ENCODE measurements around the gene CDAN1.
A peak's percentile ranks its signal among the peaks of the same experiment; 100 is the strongest.

The CDAN1 gene

DNA sequence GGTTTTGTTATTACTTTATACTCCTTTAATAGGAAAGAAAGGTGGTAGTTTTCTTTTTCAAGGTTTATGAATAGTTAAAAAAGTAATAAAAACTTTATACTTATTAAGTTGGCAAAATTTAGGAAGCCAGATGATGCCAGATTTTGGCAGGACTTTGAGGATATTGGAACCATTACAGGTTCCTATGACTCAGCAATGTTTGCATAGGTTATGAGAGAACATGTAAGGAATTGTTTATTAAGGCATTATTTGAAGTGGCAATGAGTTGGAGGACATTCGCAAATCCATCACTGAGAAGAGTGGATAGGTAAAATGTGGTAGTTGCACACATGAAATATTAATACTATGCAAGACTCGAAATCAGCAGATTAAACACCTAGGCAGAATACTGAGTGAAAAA is 29.9 kb downstream of the CDAN1 start:
- no peak for DNase-seq (ENCODE audit: low spot score)

DNA sequence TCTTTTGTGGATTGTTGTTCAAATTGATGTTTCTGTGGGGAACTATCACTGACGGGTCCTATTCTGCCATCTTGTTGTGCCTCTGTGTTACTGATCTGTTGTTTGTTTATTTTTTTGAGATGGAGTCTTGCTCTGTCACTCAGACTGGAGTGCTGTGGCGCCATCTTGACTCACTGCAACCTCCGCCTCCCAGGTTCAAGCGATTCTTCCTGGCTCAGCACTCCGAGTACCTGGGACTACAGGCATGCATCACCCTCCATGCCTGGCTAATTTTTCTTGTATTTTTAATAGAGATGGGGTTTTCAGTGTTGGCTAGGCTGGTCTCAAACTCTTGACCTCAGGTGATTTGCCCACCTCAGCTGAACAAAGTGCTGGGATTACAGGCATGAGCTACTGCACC is 31.6 kb downstream of the CDAN1 start:
- no peak for DNase-seq (ENCODE audit: low spot score)

DNA sequence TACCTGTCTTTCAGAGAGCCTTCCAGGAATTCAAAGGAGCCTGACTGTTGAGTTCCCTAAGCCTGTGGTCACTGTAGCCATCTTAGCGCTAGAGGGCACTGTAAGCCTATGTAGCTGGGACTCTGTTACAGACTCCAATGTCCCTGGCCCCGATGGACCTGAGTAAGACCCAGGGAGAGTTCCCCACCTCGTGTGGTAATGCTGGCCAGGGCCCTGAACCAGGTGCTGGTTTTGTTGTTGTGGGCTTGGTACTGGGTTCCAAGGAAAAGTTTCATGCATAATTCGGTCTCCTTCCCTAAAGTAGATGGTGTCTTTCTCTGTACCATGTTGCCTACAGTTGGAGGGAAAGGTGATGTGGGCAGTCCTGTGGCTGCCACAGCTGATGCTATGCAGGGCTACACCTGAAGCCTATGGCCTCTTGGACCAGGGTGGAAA is 32.4 kb downstream of the CDAN1 start:
- peak; percentile 65 for DNase-seq (ENCODE audit: low spot score)

DNA sequence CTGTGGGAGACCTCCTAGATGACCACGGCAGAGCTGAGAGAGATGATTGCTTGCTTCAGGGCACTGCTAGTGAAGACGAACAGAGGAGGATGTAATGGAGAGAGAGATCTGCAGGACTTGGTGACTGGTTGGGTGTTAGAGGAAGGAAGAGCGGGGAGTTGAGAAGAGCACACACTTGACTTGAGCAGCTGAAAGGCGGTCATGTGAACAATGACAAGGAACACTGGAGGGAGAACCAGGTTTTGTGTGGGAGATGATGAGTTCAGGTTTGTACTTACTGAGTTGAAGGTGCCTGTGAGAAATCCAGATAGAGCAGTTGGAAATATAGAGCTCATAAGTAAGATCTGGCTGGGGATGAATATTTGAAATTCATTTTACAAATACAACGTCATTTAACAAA is 40.3 kb downstream of the CDAN1 start:
- DNase-seq (ENCODE audit: low spot score), result no peak

DNA sequence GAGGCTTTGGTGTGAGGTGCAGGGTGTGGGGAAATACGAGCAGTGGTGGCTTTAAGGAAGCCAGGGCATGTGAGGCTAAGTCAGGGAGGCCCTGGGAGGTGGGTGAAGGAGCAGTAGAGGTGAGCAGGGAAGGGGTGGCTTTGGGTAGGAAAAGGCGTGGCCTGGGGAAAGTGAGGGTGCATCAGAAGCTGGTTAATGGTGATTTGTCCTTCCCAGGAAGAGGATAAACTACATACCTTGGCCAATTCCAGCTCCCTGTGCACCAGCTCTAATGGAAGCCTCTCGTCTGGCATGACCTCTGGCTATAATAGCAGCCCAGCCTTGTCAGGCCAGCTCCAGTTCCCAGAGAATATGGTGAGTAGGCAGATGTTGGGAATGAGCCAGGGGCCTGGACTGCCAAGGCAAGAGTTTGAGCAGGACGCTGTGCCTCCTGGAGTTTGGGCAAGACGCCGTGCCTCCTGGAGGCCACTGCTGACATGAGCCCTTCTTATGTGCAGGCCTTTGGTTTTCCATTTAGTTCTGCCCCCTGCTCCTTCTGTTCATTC is 41.3 kb downstream of the CDAN1 start:
- DNase-seq (ENCODE audit: low spot score), result no peak

DNA sequence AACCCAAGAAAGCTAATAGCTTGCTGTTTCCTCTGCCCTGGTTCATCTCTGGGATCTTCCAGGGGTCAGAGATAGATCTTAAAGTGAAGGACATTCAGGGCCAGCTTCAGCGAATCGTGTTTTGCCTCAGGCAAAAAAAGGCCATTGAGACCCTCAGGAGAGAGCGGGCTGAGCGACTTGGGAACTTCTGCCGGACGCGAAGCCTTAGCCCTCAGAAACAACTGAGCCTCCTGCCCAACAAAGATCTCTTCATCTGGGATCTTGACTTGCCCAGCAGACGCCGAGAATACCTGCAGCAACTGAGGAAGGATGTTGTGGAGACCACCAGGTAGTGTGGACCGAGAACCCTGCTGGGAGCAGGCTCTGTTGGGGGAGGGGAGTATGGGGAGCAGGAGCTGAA is 42.5 kb downstream of the CDAN1 start:
- DNase-seq (ENCODE audit: low spot score), result no peak

DNA sequence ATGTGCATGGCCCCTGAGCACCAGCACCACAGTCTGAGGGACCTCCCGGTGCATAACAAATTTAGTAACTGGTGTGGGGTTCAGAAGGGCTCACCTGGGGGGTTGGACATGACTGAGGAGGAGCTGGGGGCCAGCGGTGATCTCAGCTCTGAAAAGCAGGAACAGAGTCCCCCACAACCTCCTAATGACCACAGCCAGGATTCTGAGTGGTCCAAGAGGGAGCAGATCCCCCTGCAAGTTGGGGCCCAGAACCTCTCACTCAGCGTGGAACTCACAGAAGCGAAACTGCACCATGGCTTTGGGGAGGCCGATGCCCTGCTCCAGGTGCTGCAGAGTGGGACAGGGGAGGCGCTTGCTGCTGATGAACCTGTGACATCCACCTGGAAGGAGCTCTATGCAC is 43.0 kb downstream of the CDAN1 start:
- no peak for DNase-seq (ENCODE audit: low spot score)

DNA sequence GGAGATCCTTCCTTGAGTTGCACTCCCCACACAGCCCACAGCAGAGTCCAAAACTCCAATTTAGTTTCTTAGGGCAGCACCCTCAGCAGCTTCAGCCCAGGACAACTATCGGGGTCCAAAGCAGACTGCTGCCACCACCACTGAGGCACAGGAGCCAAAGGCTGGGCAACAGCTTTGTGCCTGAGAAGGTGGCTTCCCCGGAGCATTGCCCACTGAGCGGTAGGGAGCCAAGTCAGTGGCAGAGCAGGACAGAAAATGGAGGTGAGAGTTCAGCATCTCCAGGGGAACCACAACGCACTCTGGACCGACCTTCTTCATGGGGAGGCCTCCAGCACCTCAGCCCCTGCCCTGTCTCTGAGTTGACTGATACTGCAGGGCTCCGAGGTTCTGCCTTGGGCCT is 43.4 kb downstream of the CDAN1 start:
- no peak for DNase-seq (ENCODE audit: low spot score)

DNA sequence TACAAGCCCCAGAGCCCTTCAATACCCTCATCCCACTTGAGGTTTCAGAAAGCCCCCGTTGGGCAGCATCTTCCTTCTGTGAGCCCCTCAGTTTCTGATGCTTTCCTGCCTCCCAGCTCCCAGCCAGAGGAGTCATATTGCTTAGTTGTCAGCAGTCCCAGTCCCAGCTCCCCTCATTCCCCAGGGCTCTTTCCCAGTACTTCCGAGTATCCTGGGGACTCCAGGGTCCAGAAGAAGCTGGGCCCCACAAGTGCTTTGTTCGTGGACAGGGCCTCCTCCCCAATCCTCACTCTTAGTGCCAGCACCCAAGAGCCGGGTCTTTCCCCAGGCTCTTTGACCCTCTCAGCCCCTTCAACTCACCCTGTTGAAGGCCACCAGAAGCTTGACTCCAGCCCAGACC is 43.9 kb downstream of the CDAN1 start:
- DNase-seq (ENCODE audit: low spot score), result no peak

DNA sequence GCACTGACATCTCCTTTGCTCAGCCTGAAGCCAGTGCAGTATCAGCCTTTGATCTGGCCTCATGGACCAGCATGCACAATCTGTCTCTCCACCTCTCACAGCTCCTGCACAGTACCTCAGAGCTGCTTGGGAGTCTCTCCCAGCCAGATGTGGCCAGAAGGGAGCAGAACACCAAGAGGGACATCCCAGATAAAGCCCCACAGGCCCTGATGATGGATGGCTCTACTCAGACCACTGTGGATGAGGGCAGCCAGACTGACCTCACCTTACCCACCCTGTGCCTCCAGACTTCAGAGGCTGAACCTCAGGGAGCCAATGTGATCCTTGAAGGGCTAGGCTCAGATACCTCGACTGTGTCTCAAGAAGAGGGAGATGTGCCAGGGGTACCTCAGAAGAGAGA is 44.4 kb downstream of the CDAN1 start:
- DNase-seq (ENCODE audit: low spot score), result no peak

DNA sequence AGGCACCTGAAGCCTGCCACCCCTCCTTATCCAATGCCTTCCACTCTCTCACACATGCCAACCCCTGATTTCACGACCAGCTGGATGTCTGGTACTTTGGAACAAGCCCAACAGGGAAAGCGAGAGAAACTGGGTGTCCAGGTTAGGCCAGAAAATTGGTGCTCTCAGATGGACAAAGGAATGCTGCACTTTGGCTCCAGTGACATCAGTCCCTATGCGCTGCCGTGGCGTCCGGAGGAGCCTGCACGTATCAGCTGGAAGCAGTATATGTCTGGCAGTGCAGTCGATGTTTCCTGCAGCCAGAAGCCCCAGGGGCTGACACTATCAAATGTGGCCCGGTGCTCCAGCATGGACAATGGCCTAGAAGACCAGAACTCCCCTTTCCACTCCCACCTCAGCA is 45.2 kb downstream of the CDAN1 start:
- no peak for DNase-seq (ENCODE audit: low spot score)

DNA sequence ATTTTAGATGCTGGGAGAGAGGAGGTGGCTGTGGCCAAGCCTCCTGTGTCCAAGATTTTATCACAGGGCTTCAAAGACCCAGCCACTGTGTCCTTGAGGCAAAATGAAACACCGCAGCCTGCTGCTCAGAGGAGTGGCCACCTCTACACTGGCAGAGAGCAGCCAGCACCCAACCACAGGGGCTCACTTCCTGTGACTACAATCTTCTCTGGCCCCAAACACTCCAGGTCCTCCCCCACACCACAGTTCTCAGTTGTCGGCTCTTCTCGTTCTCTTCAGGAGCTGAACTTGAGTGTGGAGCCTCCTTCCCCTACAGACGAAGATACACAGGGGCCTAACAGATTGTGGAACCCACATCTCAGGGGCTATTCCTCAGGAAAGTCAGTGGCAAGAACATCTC is 45.6 kb downstream of the CDAN1 start:
- DNase-seq (ENCODE audit: low spot score), result no peak

DNA sequence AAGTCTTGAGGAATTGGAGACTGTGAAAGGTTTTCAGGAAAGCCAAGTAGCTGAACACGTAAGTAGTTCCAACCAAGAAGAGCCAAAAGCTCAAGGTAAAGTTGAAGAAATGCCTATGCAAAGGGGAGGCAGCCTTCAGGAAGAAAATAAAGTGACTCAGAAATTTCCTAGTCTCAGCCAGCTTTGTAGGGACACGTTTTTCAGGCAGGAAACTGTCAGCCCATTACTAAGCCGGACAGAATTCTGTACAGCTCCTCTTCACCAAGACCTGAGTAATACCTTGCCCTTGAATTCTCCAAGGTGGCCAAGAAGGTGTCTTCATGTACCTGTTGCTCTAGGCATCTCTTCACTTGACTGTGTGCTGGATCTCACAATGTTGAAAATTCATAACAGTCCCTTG is 48.6 kb downstream of the CDAN1 start:
- DNase-seq (ENCODE audit: low spot score), result no peak

DNA sequence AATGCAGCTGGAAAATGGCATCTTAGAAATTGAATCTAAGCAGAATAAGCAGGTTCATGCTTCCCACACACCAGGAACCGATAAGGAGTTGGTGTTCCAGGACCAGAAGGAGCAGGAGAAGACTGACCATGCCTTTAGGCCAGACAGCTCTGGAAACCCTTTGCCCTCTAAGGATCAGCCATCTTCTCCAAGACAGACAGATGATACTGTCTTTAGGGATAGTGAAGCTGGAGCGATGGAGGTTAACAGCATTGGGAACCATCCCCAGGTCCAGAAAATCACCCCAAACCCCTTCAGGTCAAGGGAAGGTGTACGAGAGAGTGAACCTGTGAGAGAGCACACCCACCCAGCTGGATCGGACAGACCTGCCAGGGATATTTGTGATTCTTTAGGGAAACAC is 49.2 kb downstream of the CDAN1 start:
- no peak for DNase-seq (ENCODE audit: low spot score)

DNA sequence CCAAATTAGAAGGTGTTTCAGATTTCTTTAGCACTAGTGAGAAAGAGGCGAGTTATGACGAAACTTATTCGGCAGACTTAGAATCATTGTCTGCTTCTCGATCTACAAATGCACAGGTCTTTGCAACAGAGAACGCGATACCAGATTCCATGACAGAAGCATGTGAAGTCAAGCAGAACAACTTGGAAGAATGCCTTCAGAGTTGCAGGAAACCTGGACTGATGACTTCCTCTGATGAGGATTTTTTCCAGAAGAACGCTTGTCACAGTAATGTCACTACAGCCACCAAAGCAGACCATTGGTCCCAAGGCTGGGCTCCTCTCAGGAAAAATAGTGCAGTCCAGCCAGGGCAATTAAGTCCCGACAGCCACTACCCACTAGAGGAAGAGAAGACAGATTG is 50.6 kb downstream of the CDAN1 start:
- DNase-seq (ENCODE audit: low spot score), result no peak

DNA sequence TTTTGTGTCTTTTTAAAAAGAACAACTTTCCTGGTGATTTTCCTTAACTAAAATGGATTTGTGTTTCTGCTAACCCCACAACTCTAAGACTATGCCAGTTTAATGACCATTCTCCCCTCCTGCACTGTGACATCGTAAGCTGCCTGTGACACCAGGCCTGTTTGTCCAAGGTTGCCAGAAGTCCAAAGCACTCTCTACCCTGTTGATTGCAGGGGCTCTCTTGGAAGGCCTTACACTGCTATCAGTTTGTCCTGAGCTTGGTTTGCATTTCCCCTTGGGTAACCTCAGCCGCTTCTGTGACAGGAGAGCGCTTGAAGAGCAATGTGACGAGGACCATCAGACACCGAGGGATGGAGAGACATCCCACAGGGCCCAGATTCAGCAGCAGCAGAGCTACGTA is 55.8 kb downstream of the CDAN1 start:
- no peak for DNase-seq (ENCODE audit: low spot score)

DNA sequence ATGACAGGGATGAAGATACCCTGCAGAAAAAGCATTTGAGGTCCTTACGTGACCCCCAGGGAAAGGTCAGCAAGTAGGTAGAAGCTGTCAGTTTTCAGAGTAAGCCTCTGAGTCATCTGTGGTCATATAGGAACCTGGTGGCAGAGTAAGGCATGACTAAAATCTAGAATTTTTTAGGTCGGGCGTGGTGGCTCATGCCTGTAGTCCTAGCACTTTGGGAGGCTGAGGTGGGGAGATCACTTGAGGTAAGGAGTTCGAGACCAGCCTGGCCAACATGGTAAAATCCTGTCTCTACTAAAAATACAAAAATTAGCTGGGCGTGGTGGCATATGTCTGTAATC is 56.8 kb downstream of the CDAN1 start:
- peak; percentile 52 for DNase-seq (ENCODE audit: low spot score)

DNA sequence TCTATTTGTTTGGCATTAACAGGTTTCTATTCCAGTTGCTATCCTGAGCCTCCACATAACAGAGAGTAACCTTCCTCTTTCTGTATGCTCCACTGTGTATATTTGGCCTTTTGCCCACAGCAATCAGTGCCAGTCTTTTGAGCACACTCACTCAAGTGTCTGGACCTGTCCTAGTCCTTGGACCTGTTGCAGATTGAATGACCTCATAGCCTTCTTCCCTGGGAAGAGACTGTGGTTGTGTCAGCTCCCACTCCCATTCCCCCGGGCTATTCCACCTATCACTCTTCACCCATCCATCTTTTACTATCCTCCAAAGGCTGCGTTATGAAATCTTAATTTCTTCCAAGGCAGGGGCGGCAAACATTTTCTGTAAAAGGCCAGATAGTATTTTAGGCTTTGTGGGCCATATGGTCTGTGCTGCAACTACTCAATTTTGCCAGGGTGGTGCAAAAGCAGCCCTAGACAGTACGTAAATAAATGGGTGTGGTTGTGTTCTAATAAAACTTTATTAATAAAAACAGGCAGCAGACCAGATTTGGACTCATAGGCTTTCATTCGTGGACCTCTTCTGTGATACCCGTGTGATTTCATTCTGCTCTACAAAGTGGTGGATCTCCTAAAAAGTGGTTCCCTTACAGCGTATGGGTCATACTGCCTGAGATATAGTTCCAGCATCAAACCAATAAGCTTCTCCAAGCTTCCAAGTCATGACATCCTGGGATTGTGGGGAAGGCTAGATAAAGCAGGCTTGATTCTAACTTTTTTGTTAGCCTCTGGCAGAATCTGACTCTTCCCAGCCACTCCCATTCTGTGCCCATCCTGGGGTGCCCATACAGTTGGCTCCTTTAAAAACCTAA is 57.4 kb downstream of the CDAN1 start:
- no peak for DNase-seq (ENCODE audit: low spot score)

DNA sequence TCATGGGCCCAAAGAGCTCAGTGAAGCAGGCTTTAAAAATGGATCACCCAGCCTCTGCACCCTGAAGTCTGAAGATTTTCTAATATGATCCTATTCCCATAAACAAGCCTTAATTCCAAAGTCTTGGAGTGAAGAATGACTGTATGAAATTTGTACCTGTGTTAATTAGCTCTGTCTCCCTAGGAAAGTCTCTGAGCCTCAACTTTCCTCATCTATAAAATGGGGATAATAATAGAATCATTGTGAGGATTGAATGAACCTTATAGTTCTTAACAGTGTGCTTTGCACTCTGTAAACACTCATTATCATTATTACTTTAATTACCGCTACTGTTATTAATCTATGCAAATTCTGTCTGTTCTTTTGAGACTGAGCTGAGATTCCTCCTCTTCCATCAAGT is 61.9 kb downstream of the CDAN1 start:
- DNase-seq (ENCODE audit: low spot score), result no peak

DNA sequence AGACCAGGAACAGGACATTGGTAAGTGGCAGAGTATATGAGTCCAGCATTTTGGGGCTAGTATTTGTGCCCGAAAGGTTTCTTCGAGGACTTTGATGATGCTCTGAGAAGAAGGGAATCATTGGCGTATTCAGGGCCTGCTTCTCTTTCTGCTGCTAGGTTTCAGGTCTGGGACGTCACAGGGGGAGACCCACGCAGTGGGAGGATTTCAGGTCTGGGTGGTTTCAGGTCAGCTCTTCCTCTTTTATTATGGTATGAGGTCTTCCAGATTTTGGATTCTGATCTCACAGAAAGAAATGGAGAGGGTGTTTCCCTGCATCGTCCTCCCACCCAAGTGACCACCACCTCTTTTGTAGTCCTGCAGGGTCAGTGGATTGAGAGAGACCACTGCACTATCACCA is 62.5 kb downstream of the CDAN1 start:
- no peak for DNase-seq (ENCODE audit: low spot score)

Measured in RKO (cell line).